Activated naive CD4-positive, alpha-beta T cell (primary cell): ENCODE results near the gene ARAF.
A peak's percentile ranks its signal among the peaks of the same experiment; 100 is the strongest.
"Not testable (repeated sequence)": the region's sequence is repeated elsewhere in the genome, so short reads cannot be mapped to it uniquely, and the experiment has no call there.

Experiments used
- DNase-seq, 4 experiments: peaks; one replicate each; lab custom pipeline; 2025; lab: John Stamatoyannopoulos, UW

Gene ARAF

DNA sequence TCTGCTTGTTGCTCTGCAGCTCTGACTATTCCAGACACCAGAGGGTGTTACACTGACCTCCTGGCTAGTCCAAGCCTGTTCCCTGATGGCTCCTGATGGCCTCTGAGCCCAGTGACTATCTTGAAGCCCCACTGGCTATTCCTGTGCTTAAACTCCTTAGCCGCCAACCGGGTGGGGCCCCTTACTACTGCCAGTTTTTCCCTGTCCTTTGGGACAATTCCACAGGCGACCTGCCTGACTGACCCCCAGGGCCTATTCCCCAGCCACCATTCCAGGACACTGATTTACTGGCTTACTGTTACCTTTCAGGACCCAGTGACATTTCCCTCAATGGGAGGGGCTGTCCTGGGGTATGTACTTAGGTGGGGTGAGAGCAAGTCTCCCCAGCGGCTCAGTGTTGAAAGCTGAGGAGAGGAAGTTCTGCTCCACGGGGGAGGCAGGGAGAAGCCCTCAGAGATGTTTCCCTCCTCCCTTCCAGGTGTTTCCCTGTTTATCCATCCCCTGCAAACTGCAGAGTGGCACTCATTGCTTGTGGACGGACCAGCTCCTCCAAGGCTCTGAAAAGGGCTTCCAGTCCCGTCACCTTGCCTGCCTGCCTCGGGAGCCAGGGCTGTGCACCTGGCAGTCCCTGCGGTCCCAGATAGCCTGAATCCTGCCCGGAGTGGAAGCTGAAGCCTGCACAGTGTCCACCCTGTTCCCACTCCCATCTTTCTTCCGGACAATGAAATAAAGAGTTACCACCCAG, 25.2 kb downstream of the ARAF start:
- DNase-seq, result no peak

DNA sequence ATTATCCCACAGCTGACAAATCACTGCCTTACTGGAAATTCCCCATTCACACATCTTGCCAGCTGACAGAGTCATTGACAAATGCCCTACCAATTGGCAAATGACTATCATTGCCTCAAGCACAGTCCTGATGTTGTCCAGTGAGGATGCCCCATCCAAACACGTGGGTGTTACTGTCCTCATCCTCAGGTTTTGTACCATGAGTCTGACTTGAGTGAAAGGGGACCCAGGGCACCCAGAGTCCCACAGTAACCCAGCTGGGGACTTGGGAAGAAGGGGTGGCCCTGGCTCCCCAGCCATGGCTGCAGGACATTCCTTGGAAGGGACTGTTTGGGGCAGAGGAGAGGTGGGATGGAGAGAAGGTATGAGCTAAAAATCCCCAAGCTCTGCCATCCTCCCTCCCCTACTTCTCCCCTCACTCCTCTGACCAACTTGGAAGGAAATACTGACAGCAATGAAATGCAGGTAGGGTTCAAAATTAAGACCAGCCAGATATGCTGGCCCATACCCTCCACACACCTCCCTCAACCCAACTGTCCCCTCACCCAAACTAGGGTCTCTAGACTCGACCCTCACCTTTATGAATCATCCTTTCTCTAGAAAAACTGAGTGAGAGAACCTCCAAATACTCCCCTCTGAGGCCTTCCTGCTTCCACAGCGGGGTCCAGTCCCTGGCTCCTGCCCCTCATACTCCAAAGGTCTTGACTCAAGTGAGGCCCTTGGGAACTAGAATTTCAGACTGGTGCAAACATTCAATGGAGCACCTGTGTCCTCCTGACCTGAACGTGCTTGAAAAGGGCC, 26.3 kb downstream of the ARAF start:
- DNase-seq, result no peak

DNA sequence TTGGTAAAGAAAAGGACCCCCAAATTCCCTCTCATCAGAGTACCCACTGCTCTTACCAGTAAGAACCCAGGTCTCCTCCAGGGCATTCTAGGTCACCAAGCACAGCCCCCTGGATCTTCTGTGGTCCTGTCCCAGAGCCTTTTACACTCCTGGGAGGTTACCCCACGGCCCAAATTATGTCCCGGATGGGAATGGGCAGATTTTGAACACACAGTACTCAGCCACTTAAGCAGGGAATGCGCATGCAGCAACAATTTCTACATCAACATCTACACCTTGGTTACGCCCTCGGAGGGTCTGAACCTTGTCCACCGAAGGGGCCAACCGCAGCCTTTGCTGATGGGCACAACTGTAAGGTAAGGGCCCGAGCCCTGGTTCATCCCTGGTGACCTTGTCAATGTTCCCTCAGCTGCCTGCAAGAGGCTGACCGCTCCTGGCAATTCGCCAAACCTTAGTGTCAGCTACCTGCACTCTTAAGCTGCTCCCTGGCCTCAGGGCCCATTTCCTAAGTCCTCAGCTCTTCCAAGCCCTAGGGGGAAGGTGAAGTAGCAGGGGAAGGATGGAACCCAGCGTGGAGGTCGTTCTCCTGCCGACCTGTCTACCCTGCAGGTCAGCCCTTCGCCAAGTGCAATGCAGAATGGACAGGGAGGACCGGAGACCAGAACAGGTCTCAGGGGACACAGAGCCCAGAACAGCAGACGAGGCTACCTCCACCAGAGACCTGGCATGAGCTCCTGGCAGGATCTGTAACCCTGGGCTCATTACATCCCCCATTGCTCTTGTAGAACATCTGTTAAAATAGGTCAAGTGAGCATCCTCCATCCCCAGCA, 27.1 kb downstream of the ARAF start:
- DNase-seq, result no peak

DNA sequence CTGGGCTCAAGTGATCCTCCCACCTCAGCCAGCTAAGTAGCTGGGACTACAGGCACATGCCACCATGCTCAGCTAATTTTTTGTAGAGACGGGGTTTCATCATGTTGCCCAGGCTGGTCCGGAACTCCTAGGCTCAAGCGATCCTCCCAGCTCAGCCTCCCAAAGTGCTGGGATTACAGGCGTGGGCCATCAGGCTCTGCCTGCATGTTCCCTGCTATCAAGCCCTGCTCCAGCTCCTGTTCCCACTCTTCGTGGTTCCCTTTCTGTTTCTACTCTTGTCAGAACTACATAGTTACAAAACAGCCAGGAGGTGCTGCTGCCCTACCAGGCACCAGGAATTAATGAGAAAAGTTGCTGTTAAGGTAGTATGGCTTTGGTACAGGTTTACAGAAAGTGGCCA, 30.0 kb downstream of the ARAF start:
- no peak for DNase-seq

DNA sequence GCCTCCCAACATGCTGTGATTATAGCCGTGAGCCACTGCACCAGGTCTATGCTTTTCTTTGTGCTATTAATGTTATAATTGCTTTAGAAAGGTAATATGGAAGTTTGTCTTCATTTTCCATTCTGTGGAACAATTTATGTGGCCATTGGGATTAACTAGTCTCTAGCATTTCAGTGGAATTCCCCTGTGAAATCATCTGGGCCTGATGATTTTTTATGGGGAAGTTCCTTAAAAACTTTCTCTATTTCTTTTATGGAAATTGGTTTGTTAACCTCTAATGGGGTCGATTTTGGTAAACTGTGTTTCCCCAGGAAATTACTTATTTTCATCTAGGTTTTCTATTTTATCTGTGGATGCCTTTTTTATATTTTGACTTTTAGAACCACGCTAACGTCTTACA, 32.5 kb downstream of the ARAF start:
- DNase-seq, result no peak

DNA sequence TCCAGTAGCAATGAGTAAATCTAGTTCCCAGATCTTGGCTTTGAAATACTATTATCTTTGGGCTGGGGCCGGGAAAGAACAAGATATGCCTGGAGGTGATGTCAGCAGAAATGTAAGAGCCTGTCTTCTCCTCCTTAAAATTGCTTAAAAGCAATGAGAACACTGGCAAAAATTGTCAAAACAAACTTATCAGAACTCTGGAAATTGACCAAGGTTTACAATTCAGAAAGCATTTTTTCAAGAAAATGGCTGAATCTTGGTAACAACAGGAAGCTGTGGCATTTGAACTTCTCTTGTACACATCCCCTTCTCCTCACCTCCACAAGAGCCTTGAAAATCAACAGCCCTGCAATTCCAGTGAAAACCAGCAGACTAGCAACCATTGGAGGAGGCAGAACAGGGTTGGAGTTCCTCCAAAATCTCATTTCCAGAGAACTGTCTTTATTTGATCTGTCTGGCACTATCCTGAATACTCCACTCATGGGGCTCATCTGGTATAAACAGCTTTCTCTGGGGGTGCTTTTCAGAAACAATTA, 34.8 kb downstream of the ARAF start:
- DNase-seq, result no peak

DNA sequence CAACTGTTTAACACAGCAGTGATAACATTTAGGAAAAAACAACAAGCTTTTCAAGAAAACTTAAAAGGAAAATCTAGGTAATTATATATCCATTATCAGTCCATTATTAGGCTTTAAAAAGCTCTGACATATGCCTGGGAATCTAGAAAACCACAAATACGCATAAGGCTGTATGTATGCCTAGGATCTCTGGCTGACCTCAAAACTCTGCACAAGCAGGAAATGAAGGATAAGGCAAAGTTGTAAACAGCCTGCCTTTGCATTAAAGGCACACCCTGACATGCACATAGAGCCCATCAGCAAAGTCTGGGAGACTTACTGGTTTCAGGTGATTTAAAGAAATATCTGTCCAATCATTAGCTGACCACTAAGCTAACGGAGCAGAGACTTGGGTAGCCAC, 35.3 kb downstream of the ARAF start:
- DNase-seq, result no peak

DNA sequence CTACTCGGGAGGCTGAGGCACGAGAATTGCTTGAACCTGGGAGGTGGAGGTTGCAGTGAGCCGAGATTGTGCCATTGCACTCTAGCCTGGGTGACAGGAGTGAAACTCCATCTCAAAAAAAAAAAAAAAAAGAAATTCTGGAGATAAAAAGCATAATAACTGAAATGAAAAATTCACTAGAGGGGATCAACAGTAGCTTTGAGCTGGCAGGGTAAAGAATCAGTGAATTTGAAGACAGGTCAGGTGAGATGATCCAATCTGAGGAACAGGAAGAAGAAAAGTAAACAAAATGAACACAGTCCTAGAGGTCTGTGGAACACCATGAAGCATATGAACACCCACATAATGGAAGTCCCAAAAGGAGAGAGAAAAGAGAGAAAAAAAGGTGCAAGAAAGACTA, 36.2 kb downstream of the ARAF start:
- no peak for DNase-seq

DNA sequence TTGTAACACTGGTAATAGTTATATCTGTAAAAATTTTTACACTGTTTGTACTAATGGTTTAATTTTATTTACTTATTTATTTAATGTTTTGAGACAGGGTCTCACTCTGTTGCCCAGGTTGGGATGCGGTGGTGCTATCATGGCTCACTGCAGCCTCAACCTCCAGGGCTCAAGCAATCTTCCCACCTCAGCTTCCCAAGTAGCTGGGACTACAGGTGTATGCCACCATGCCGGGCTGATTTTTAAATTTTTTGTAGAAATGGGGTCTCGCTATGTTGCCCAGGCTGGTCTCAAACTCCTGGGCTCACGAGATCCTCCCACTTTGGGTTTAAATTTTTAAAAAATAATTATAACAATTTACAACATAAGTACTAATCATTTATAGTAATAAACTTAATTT, 42.1 kb downstream of the ARAF start:
- not testable (repeated sequence) for DNase-seq

DNA sequence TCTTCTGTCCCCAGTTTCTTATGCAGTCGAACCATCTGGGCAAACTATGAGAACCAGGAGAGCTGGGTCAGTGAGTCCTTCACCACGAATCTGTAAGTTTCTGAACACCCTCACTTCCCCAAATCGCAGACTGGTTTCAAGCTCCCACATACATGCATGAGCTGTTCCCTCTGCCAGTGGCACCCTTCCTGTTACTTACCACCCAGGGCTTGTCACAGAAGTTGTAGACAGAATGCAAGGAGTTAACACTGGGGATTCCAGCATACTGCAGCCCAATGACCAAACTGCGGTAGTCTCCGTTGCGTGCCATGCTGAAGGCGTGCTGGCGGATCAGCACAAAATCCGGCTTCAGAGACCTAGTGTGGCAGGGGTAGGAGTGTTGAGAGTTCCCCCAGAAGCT, 44.0 kb downstream of the ARAF start:
- DNase-seq, result no peak

DNA sequence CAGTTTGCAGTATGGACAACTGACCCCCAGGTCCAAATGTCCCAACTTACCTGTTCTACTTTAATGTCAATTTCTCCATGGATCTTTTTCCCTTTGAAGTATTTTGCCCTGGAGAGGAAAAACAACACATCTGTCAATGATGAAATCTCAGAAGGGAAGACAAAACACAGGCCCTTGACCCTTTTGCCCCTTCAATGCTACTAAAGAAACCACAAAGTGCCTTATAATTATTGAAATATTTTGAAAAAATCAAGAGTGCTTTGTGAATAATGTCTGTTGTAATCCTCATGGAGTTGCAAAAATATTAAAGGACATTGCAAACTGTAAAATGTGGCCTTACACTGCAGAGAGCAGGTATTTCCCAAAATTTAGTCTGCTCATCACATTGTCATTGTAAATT, 46.1 kb downstream of the ARAF start:
- DNase-seq, result no peak

DNA sequence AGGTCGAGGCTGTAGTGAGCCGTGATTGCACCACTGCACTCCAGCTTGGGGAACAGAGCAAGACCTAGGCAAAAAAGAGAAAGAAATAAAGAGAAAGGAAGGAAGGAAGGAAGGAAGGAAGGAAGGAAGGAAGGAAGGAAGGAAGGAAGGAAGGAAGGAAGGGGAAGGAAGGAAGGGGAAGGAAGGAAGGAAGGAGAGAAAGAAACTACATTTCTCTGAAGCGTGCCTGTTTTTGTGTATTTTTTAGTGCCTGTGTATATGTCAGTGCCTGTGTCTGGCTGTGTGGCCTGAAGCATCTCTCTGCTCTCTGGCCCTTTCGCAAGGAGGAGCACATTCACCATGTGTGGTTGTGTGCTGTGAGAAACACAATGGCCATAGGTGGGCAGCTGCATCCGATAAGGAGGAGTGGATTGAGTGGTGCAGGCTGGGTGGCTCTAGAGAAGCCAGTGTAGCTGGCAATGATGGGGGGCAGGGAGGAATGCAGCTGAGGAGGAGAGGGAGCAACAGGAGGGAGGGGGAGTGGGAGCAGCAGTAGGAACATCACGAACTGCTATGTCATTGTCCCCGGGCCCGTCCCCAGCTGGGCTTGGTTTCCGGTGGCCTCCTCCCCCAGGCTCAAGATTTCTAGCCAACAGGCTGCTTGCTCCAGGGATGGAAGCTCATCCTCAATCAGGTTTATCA, 47.3 kb downstream of the ARAF start:
- DNase-seq, result no peak

DNA sequence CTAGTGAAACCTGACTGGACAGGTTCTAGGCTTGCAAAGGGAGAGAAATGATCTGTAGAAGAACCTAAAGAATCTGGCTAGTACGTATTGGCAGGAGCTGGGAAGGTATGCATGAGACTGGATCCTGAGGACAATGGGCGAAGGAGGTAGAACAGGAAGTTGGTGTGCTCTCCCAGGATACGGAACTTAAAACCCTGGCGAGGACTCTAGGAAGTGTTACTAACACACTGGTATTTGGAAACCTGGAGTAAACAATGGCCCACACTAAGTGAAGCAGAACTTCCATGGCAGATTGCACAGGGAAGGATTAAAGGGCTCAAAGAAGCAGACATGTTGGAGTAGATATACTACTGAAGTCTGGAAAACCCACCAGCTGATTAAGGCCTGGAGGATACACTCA, 49.5 kb downstream of the ARAF start:
- no peak for DNase-seq

DNA sequence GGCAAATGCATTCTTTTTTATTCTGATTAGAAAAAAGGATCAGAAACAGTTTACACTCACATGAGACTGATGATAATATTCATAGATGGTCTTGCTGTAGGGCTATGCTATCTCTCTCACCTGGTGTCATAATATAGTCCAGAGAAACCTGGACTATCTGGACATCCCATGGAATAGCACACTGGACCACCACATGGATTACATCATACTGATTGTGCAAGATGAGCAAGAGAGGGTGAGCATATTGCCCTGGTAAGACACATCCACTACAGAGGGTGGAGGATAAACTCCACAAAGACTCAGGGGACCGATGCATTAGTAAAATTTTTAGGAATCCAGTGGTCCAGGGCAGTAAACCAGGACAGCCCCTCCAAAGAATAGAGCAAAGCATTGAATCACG, 50.5 kb downstream of the ARAF start:
- DNase-seq, result no peak

DNA sequence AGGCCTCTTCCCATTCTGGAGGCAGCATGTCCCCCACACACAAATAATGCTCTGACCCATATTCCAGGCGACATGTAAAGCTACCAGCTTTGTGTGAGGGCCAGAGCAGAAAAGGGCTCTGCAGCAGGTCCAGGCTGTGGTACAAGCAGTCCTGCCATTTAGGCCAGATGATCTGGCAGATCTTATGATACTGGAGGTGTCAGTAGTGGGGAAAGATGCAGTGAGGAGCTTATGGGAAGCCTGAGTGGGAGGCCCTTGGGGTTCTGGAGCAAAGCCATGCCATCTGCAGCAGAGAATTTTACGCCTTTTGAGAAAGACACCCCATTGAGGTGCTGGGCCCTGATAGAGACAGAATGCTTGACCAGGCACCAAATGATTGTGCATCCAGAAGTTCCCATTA, 50.9 kb downstream of the ARAF start:
- no peak for DNase-seq

DNA sequence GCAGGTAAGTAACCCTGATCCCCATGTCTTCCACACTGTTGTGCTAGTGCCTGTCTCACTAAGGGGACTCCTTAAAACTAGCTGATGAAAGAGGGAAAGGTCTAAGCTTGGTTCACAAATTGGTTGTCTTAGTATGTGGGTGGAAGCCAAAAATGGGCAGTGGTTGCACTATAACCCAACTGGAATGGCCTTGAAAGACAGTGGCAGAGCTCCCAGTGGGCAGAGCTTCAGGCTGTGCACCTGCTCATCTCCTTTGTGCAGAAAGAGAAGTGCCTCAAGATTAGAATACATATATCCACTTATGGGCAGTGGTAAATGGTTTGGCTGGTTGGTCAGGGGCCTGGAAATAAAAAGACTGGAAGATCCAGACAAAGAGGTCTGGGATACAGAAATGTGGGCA, 51.4 kb downstream of the ARAF start:
- no peak for DNase-seq

DNA sequence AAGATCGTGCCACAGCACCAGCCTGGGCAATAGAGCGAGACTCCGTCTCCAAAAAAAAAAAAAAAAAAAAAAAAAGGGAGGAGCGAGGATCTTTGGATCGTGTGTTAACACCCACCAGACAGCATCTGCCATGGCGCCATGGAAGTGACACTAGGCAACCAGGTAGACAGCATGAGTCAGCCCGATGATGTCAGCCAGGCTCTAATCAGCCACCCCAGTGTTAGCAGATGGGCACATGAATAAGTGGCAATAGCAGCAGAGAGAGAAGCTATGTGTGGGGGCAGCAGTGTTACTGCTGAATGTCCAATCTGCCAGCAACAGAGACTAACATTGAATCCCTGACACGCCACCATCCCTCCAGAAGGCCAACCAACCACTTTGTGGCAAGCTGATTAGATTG, 52.1 kb downstream of the ARAF start:
- no peak for DNase-seq

DNA sequence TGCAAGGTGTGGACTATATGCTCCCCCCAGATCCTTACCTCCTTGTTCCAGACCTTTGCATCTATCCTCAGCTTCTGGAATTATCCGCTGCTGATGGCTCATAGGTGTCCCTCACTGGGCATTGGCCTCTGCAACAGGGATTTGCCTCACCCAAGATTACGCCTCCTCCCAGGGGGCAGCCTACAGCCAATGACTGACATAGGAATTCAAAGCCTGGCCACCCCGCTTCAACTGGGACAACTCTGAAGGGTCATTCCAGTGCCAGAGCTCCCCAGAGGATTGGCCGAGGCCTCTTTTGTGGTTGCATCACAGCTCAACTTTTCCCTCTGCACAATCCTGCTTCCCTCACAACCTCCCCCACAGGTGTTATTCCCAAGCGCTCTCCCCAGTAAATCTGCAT, 53.6 kb downstream of the ARAF start:
- no peak for DNase-seq

DNA sequence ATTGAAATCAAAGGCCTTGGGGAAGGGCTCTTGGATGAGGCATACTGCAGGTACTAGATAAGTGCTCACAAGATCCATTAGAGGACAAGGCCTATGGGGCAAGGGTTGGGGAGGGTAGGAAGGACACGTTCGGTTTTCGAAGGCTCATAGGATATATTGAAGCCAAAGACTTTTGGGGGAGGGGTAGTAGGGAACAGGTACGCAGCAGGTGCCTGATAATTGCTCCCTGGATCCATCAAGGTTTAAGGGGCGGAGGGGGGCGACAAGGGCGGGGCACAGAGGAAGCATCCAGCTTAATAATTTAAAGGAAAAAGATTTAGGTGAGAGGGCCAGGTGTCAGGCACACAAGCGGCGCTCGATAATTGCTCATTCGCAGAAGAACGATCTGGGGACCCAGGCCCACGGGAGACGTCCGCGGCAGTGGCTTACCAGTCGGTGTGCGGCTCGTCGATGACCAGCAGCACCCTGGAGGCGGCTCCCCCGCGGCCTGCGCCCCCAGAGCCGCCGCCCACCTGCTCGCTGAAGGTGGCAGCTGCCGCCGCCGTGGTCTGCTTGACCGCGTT, 58.0 kb downstream of the ARAF start:
- no peak for DNase-seq

DNA sequence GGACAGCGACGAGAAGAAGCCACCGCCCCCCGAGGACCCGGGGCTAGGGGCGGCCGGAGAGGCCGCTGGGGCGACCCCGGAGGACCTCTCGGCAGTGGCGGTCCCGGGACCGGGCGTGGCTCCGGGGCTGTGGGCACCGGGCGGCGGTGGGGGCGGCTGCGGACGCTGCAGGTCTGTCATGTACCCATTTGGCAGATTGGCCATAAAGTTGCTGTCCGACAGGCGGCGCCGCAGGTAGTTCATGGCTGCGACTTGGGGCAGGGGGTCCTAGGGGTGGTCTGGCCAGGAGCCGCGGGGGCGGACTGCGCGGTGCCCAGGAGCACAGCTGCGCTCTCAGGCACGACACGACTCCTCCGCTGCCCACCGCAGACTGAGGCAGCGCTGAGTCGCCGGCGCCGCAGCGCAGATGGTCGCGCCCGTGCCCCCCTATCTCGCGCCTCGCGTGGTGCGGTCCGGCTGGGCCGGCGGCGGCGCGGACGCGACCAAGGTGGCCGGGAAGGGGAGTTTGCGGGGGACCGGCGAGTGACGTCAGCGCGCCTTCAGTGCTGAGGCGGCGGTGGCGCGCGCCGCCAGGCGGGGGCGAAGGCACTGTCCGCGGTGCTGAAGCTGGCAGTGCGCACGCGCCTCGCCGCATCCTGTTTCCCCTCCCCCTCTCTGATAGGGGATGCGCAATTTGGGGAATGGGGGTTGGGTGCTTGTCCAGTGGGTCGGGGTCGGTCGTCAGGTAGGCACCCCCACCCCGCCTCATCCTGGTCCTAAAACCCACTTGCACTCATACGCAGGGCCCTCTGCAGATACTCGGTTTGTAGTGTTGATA, 58.7 kb downstream of the ARAF start, which contains the start of gene SYN1:
Gene SYN1 (minus strand): TSS at position 372 of the 817 bp plus-strand sequence. CDS start 129 bp downstream, at position 243.
- DNase-seq, result peak; percentile 32 to 73 (median 54)

DNA sequence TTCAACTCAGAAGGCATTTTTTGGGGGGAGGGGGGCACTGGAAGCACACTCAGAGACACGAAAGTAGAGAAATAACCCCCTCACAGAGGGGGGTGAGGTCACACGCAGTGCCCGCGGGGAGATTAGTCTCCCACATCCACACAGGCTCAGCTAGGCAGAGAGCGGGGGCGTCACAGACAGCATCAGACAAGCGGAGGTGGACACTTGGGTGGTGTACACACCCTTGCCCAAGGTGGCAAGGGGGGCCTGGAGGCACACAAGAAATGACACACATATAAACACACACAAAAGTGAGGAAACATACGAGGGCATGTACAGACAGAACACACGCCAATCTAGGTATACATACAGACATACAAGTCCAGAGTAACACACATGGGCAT, 59.3 kb downstream of the ARAF start:
- no peak for DNase-seq
